ENCODE measurements around the gene SYT1.
"Not testable (repeated sequence)": the region's sequence is repeated elsewhere in the genome, so short reads cannot be mapped to it uniquely, and the experiment has no call there.

Gene SYT1

GRCh38 chr12:78977304-78977867 lies 112.8 kb downstream of the SYT1 start:
- DNase-seq: no peak

DNA sequence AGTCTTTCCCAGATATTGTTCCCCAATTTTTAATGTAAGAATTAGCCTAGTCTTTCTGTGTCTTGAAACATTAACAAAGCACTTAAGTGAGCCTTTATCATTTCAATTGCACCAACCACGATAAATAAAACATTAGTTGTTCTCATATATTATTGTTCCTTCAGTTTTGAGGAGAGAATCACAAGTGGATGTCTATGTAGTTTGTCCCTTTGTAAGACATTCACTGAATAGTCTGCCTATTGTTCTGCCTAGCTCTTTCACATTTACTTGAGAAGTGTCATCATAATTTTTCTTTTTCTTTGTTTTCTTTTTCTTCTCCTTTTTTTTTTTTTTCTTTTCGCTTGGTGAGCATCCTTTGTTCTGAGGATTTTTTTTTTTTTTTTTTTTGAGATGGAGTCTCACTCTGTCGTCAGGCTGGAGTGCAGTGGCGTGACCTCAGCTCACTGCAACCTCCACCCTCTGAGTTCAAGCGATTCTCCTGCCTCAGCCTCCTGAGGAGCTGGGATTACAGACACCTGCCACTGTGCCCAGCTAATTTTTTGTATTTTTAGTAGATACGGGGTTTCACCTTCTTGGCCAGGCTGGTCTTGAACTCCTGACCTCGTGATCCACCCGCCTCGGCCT lies 129.7 kb downstream of the SYT1 start:
- DNase-seq: no peak

GRCh38 chr12:79000501-79000900 lies 135.9 kb downstream of the SYT1 start:
- DNase-seq: no peak

- no peak for DNase-seq
Observed at GRCh38 chr12:79001404-79001803, 136.8 kb downstream of the SYT1 start.

- peak in 1 of 2 experiments; percentile 1 for DNase-seq
Observed at GRCh38 chr12:79006306-79006705, 141.7 kb downstream of the SYT1 start.

GRCh38 chr12:79008591-79008990 lies 144.0 kb downstream of the SYT1 start:
- no peak for DNase-seq

- DNase-seq: no peak
Observed at GRCh38 chr12:79012636-79013035, 148.1 kb downstream of the SYT1 start.

DNA sequence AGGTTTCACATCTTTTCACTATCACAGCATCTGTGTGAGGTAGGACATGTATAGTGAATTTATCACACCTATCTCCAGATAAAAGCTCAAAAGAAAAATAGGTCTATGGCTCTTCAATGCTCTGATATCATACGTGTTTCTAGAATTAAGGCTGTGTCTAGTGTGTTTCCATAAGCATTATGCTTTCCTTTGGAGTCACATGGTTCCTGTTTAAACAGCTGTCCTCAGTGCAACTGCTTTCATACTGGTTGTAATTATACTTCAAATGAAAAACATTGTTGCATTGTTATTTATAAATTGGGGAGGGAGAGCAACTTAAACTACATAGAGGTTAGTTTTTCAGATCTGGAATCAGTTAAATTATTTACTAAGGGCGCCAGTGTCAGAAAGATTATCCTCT lies 151.6 kb downstream of the SYT1 start:
- DNase-seq: no peak

- no peak for DNase-seq
Observed at GRCh38 chr12:79019672-79020071, 155.1 kb downstream of the SYT1 start.

DNA sequence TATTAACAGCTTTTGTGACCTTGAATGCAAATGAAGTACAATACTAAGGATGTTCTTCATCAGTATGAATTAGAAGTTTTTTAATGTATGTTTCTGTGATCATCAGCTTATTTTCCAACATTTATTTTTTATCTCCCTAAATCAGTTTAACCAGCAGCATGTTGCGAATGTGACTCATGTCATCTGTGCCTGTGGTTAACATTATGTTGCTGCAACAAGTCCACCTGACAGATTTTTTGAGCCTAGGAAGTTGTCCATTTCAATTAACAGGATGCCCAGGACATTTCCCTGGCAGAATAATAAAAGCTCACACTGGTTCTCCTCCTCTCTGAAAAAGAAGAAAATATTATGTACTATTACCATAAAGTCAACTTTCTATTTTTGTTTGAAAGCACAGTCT lies 155.5 kb downstream of the SYT1 start:
- no peak for DNase-seq

- no peak for DNase-seq
Observed at GRCh38 chr12:79021021-79021420, 156.4 kb downstream of the SYT1 start.

GRCh38 chr12:79023261-79023660 lies 158.7 kb downstream of the SYT1 start:
- no peak for DNase-seq

DNA sequence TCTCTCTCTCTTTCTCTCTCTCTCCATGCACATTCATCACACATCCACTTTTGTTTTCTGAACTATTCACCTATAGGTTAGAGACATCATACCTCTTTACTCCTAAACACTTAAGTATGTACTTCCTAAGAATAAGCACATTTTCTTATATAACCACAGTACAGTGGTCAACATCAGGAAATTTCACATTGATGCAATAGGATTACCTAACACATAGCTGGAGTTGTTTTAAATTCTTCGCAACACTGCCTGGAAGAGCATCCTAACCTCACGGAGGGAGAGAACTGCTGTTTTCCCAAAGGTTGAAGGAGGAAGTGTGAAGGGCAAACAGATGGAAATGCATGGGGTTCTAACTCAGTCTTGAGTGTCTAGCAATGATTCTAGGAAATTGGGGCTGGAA lies 159.2 kb downstream of the SYT1 start:
- DNase-seq: no peak

- DNase-seq: no peak
Observed at GRCh38 chr12:79033788-79034187, 169.2 kb downstream of the SYT1 start.

DNA sequence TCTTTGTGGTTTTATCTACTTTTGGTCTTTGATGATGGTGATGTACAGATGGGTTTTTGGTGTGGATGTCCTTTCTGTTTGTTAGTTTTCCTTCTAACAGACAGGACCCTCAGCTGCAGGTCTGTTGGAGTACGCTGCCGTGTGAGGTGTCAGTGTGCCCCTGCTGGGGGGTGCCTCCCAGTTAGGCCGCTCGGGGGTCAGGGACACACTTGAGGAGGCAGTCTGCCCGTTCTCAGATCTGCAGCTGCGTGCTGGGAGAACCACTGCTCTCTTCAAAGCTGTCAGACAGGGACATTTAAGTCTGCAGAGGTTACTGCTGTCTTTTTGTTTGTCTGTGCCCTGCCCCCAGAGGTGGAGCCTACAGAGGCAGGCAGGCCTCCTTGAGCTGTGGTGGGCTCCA lies 180.2 kb downstream of the SYT1 start:
- not testable (repeated sequence) for DNase-seq

- peak; percentile 77 to 84 for DNase-seq
Observed at GRCh38 chr12:79045149-79045703, 180.7 kb downstream of the SYT1 start.

GRCh38 chr12:79046021-79046420 lies 181.4 kb downstream of the SYT1 start:
- no peak for DNase-seq

GRCh38 chr12:79048962-79049361 lies 184.4 kb downstream of the SYT1 start:
- DNase-seq: no peak

- DNase-seq: no peak
Observed at GRCh38 chr12:79053394-79053793, 188.8 kb downstream of the SYT1 start.

DNA sequence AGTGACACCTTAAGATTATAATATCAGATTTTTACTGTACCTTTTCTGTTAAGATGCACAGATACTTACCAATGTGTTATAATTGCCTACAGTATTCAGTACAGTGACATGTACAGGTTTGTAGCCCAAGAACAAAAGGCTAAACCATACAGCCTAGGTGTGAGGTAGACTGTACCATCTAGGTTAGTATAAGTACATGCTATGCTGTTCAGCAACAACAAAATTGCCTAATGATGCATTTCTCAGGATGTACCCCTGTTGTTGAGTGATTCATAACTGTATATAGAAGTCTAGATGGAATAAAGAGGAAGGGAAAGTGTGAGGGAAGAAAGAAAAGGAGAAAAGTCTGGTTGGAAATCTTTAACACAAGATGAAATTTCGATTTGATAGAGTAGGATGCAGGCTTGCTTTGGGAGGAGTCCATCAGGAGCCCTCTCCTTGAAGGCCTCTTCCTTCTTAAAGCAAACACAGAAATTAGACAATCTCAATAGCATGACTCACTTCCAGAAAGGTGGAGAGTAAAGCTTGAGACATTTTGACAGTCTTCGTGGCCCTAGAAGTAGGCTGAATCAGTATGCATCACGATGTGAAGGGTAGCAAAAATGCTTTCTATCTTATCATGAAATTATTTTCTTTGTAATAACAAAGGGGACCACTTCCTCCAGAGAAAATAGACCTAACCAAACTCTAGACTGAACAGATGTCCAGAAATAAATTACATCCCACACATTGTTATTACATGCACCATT lies 191.5 kb downstream of the SYT1 start:
- DNase-seq: no peak

DNA sequence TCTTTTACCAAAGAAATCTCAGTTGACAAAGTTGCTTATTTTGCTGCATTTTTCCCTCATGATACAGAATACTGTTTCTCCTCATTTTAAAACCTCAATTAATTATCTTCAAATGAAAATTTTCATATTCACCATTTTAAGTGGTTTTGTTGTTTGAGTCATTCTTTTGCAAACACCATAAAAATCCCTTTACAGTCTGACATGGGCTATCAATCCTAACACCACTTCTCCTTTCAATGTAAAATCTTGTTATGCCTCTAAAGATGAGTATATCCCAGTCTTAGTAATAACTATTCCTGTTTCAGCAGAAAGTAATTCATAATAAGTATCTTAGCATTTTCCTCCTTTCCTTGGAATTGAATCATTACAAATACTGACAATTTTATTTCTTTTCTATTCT lies 192.2 kb downstream of the SYT1 start:
- DNase-seq: no peak

DNA sequence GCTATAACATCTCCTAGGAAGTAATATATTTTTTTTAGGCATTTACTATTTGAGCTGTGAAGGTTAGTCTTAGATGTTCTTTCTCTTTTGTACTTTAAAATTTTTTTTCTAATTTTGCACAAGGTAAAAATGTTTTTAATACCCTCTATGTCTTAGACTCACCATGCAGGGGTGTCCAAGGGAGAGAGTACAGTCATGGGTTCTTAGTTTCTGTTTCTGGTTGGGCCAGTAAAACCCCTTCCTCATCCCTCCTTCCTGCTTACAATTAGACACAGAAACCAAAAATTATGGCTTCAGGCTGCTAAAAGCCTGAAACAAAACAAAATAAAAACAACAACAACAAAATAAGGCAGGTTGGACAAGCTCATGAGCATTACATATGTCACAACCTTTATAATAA lies 193.0 kb downstream of the SYT1 start:
- no peak for DNase-seq

GRCh38 chr12:79058342-79058741 lies 193.8 kb downstream of the SYT1 start:
- no peak for DNase-seq

GRCh38 chr12:79059557-79059956 lies 195.0 kb downstream of the SYT1 start:
- peak; percentile 37 to 50 for DNase-seq
